Suppressor macrophage (primary cell): ENCODE results near the gene CDH1.
A peak's percentile ranks its signal among the peaks of the same experiment; 100 is the strongest.
"Not testable (repeated sequence)": the region's sequence is repeated elsewhere in the genome, so short reads cannot be mapped to it uniquely, and the experiment has no call there.

Experiments used
- DNase-seq, 4 experiments: peaks; one replicate each; pipeline ENCODE4 v3.0.0-alpha.2; 2020 to 2022
- total RNA-seq, 17 experiments: gene quantifications; one replicate each; lab custom pipeline; 2026; ENCODE audit warnings: mixed read lengths in 6 of 17, inconsistent platforms in 3 of 17; lab: John Stamatoyannopoulos, UW

Gene CDH1
- total RNA-seq, result 0 to 4.2 (median 0.28) reads per million in 17 experiments

DNA sequence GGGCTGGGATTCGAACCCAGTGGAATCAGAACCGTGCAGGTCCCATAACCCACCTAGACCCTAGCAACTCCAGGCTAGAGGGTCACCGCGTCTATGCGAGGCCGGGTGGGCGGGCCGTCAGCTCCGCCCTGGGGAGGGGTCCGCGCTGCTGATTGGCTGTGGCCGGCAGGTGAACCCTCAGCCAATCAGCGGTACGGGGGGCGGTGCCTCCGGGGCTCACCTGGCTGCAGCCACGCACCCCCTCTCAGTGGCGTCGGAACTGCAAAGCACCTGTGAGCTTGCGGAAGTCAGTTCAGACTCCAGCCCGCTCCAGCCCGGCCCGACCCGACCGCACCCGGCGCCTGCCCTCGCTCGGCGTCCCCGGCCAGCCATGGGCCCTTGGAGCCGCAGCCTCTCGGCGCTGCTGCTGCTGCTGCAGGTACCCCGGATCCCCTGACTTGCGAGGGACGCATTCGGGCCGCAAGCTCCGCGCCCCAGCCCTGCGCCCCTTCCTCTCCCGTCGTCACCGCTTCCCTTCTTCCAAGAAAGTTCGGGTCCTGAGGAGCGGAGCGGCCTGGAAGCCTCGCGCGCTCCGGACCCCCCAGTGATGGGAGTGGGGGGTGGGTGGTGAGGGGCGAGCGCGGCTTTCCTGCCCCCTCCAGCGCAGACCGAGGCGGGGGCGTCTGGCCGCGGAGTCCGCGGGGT lies at the start of gene CDH1:
TSS of gene CDH1 (plus strand) at position 247 of the 684 bp plus-strand sequence. CDS start at position 371, 124 bp downstream.
- DNase-seq, result peak in 2 of 4 experiments; percentile 18 to 39

DNA sequence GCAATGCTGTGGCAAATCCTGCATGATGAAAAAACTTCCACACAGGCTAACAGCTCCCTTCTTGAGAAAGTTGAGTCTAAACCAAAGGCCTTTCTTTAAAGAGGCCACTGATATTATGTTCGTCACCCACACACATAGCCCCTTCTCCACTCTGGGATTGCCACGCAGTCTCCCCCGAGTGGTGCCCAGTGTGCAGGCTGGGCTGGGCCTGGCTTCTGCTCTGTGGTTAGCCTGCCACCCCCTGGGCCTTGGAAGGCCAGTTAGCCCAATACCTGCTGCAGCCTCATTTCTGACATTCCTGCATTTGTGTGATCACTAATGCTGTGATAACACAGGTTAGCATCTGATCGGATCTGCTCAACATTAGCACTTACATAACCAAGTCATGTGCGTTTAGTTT lies 47.2 kb upstream of the CDH1 start:
- DNase-seq, result no peak

DNA sequence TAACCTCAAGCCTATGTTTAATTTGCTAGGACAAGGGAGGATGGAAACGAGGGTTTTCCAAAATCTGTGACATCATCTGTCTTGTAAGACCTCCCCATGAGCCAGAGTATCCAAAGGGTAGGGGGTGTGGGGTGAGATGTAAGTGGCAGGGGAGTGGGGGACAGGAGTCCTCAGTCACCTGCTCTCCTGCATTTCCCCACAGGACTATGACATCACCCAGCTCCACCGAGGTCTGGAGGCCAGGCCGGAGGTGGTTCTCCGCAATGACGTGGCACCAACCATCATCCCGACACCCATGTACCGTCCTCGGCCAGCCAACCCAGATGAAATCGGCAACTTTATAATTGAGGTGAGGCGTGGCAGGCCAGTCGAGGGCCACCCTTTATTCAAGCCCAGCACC lies 41.5 kb upstream of the CDH1 start:
- no peak for DNase-seq

DNA sequence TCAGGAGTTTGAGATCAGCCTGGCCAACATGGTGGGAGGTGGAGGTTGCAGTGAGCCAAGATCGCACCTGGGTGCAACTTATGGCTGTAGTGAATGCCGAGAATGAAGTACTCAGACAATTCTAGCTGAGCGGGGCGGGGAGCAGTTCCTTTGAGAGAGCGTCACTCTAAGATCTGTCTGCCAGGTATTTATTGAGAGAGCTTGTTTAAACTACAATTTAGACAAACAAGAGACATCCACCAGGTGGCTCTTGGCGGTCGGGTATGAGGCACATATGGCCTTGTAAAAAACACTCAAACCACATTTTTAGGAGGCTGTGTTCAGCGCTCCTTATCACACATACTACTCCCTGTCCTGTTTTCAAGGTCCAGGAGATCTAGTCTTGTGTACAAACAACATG lies 40.6 kb upstream of the CDH1 start:
- DNase-seq, result no peak

DNA sequence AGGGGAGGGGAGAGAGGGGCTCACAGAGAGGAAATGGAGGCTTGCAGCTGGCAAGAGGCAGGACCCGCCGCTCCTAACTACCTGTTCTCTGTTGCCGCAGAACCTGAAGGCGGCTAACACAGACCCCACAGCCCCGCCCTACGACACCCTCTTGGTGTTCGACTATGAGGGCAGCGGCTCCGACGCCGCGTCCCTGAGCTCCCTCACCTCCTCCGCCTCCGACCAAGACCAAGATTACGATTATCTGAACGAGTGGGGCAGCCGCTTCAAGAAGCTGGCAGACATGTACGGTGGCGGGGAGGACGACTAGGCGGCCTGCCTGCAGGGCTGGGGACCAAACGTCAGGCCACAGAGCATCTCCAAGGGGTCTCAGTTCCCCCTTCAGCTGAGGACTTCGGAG lies 39.0 kb upstream of the CDH1 start:
- DNase-seq, result no peak

DNA sequence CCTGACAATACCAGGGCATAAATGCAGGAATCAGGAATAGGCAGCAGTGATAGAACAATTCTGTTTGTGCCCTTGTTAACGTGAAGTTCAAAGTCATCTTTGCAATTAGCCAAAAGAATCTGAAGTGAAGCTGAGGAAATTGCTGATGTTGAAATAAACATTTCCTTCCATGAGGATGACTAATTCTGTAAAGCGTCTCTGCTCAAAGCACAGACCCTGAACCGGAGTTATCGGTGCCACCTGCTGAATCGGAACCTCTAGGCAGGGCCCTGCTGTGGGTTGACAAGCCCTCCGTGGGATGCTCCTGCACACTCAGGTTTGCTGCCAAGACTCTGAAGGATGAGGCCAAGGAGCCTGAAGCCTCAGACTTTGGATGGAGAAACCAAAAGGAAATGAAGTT lies 37.0 kb upstream of the CDH1 start:
- DNase-seq, result peak; percentile 8 to 61 (median 41)

DNA sequence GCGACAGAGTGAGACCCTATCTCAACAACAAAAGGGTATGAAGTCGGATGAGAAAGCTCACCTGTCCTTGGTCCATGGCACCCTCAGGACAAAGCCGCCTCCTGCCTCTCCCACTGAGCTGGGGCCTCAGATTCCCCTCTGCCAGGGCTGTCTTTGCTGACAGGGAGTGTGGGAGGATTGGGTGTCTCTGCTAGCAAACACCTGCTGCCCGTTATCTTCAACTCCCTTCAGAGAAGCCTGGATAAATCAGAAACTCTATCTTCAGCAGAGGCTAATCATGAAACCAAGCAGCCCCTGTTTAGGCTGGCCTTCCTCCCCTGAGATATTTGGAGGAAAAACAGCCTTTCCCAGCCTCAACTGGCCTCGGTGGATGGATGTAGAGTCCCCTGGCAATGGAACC lies 36.3 kb upstream of the CDH1 start:
- DNase-seq, result no peak

DNA sequence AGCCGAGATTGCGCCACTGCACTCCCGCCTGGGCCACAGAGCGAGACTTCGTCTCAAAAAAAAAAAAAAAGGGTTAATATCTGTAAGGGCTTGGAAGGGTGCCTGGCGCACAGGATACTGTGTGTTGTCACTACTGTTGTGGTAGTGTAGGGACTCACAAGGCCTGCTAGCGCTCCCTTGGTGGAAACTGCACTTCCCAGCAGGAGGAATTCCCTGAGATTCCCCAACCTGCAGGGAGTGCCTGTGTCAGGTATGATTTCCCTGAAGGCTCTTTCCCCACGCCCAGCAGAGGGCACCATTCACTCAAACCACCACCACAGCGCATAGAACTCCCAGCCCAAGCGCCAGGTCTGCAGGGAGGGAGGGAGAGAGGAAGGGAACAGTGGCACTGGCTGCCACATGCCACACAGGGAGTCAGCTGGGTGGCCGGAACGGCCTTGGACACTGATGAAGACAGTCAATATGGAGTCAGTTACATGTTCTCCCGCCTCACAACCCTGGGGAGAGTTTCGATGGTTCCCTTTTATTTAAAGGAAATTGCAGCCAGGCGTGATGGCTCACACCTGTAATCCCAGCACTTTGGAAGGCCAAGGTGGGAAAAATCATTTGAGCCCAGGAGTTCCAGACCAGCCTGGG lies 32.7 kb upstream of the CDH1 start:
- peak; percentile 76 to 88 (median 82) for DNase-seq

DNA sequence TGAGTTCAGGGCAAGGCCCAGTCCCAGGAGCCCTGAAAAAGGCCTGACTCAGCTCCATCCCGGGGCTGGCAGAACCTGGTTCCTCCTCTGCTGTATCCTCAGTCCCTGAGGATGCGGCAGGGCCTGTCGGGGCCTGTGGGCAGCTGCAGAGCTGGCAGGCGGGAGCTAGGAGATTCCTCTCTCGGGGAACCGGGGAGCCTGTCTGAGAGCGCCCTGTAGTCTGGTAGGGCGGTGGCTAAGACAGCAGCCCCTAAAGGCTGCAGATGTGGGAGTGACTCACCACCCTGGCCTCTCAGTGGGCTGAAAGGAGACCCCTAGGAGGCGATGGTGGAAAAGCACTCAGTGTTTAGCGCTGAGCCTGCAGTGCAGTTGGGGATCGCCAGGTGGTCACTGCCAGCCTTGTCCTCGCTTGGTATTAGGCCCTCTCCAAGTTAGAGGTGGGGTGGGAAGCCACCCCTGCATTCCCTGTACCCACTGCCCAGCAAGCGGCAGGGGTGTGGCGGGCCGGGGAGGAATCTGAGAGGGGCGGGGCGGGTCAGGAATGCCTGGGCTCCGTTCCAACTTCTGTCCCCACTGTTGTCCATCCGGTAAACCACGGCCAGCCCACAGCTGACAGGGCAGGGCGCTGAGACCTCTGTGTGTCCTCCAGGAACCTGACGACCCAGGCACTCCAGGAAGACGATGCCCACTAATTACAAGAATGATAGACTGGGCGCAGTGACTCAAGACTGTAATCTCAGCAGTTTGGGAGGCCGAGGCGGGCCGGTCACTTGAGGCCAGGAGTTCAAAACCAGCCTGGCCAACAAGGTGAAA lies 29.5 kb upstream of the CDH1 start:
- DNase-seq, result no peak

DNA sequence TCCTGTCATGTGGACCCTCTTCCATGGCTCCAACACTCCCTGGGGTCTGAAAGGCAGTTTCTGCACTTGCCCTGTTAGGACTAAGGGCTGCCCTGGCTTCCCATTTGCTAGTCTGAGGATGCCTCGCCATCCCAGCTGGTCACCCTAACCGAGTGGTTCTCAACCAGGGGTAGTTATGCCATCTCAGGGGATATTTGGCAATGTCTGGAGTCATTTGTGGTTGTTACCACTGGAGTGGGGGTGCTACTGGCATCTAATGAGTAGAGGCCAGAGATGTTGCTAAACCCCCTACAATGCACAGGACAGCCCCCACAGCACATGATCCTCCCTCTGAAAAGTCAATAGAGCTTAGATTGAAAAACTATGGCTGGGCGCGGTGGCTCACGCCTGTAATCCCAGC lies 26.9 kb upstream of the CDH1 start:
- DNase-seq, result peak; percentile 27 to 66 (median 55)

DNA sequence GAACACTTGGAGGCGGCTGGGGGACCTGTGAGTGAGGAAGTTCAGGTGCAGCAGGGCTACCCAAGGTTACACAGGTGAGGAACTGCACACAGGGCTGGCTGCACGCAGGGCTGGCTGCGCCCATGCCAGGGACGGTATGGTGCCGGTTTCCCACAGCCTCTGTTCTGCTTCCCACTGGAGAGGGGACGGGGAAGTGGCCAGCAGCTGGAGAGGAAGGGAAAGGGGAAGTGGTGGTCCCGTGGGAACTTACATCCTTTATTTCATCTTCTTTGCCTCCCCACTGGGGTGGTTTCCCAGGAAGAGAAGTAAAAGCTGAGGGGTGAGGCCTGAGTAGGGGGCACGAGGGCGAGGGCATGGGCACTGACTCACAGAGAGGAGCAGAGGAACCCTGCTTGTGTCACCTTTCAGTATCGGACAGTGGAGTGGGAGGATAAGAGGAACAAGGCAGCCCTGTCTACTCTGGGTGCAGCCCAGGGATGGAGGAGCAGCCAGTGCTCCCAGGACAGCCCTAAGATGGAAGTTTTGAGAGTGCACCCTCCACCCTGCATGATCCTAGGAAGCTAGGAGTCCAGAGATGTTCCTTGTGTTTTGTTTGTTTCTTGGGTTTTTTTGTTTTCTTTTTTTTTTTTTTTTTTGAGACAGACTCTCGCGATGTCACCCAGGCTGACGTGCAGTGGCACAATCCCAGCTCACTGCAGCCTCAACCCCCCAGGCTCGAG lies 25.5 kb upstream of the CDH1 start:
- peak; percentile 92 to 98 (median 94) for DNase-seq

DNA sequence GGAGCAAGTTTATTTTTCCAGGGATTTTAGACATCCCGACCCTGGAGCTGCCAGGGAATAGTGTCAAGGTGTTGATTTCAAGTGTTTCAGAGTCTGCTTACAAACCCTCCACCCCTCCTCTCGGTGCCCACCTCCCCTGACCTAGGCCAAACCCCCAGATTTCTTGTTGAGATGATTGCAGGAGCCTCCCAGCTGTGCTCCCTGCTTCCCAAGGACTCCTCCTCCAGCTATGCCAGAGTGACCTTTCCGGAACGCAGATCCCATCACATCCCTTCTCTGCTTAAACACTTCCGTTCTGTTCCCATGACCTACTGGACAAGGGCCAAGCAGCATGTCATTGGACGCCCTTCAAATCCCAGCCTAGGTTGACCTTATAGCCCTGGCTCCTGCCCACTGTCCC lies 23.7 kb upstream of the CDH1 start:
- DNase-seq, result no peak

DNA sequence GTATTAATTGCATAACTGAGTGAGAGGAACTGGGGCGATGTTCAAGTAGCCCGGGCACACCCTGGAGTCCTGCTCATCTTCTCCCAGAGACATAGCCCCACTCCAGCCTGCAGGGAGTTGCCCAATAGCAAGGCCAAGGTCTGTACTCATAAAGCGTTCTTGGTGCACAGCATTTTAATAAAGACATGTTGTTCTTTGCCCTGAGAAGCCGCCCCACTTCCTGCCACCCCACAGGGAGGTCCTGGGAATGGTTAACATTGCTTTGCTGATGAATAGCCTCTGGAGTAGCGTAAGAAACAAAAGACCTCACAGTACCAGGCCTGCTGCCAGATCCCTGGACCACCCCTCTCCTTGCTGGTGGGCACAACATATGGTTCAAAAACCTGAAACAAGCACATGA lies 21.6 kb upstream of the CDH1 start:
- DNase-seq, result peak in 1 of 4 experiments; percentile 18

DNA sequence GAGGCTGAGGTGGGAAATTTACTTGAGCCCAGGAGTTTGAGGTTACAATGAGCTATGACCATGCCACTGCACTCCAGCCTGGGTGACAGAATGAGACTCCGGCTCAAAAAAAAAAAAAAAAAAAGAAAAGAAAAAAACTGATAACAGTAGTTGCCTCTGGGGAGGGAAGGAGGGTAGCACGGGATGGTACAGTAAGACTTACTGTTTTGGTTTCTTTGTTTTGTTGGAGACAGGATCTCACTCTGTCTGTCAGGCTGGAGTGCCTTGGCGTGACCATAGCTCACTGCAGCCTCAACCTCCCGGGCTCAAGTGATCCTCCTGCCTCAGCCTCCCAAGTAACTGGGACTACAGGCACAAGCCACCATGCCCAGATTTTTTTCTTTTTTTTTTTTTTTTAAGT lies 20.6 kb upstream of the CDH1 start:
- not testable (repeated sequence) for DNase-seq

DNA sequence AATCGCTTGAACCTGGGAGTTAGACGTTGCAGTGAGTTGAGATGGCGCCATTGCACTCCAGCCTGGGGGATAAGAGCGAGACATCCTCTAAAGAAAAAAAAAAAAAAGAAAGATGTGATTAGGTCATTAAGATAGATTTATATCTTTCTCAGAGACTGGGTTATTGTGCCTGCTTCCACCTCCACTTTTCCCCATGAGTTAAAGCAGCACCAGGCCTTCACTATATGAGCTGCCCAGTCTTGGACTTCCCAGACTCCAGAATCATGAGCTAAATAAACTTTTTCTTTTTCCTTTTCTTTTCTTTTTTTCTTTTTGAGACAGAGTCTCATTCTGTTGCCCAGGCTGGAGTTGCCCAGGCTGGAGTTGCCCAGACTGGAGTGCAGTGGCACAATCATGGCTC lies 19.4 kb upstream of the CDH1 start:
- DNase-seq, result no peak

DNA sequence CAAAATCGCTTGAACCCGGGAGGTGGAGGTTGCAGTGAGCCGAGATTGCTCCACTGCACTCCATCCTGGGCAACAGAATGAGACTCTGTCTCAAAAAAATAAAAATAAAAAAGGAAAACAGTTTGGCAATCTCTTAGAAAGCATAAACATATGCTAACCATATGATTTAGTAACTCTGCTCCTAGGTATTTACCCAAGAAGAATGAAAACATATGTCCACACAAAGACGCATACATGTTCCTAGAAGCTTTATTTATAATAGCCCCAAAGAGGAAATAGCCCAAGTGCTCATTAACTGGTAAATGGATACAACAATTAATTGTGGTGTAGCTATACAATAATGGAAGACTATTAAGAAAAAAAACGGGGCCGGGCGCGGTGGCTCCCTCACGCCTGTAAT lies 18.5 kb upstream of the CDH1 start:
- DNase-seq, result no peak

DNA sequence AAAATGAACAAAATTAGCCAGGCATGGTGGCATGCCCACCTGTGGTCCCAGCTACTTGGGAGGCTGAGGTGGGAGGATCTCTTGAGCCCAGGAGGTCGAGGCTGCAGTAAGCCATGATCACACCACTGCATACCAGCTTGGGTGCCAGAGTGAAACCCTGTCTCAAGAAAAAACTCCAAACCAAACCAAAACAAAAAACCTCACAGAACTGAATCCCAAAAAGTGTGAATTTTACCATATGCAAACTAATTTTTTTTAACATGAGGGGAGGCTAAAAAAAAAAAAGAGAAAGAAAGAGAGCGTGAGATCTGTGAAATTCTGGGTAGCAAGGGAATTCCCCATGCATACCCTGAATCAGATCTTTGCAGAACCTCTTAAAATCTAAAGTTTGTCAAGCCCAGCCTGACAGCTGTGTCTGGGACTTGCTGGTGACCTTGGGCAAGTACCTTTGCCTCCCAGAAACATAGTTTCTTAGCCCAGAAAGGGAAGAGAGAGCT lies 17.1 kb upstream of the CDH1 start:
- no peak for DNase-seq

DNA sequence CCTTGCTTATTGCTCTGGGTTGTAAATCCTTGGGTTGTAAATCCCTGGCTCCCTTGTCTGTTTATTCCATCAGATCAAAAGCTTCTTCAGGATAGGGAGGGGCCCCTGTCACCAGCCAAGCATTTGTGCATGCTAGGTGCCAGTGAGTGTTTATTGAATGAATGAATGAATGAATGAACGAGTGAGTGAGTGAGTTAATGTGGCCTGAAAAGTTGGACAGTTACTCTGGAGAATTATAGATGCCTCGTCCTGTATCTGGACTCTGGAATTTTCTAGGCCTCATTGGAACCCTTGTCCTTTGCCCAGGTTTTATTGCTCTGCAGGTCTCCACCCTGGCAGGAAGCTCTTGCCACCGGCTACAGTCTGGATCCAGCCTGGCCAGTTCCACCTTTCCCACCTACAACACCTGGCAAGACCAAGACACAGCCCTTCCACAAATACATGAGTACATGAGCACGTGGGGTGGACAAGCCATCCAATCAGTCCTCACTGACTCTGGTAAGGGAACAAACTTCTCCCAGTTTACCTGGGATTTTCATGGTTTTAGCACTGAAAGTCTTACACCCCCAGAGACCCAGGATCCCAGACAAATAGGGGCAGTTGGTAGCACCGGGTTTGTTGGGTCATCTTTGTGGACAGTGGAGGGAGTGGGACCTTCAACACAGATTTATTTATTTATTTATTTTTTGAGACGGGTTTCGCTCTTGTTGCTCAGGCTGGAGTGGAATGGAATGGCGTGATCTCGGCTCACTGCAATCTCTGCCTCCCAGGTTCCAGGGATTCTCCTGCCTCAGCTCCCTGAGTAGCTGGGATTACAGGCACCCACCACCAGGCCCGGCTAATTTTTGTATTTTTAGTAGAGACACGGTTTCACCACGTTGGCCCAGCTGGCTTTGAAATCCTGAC lies 14.7 kb upstream of the CDH1 start:
- DNase-seq, result no peak

DNA sequence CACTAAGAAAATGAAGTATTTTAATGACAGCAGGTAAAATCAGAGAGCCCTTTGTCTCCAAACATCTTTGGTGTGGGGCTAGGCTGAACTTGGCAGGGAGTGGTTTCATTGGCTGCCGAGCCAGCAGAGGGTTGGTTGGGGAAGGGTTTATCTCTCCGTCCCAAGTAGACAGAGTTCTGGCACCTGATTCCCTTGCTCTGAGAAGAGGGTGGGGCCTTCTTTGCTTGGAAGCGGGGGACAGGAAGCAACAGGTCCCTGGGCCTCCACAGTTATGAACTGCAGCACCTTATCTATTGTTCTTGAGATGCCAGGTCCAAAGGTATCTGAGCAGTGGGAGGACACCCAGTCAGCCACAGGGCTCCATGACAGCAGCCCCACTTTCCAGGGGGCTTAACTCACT lies 12.3 kb upstream of the CDH1 start:
- DNase-seq, result no peak

DNA sequence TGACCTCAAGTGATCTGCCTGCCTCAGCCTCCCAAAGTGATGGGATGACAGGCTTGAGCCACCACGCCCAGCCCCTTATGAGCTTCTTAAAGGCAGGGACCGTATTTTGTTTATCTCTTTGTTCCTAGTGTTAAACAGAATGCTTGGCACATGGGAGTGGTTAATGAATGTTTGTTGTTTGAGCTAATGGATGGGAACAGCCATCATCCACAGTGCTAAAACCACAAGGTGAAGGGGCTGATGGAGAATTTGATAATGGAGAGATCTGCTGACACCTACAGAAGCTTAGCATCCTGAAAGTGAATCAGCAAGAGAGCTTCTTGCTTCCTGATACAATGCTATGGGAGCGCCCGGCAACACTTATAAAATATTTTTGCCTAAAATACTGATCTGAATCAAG lies 8.6 kb upstream of the CDH1 start:
- DNase-seq, result no peak

DNA sequence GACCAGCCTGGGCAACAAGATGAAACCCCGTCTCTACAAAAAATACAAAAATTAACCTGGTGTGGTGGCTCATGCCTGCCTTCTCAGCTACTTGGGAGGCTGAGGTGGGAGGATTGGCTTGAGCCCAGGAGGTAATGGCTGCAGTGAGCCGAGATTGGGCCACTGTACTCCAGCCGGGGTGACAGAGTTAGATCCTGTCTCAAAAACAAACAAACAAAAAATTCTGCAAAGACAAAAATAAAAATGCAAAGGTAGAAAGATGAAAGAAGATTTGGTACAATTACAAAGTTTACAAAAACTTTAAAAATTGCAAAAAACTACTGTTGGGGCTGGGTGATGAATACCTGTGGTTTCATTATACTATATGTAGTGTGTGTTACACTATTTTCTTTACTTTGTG lies 5.5 kb upstream of the CDH1 start:
- no peak for DNase-seq
